Neural crest cell (in vitro differentiated cells): Measurements from ENCODE around the gene ZEB2. TPM values are rescaled to one million over a fixed set of nuclear protein-coding genes. Genes with fewer than 3 reads are reported as not detected.
A peak's percentile ranks its signal among the peaks of the same experiment; 100 is the strongest.

Experiments used
- DNase-seq: peaks from one replicate; pipeline ENCODE4 v3.0.0; 2021; ENCODE audit warnings: low read depth, mixed read lengths, low spot score
- H3K27ac Mint-ChIP-seq: one replicate; pipeline ENCODE4 v1.8.0; 2021; ENCODE audit warnings: mild to moderate bottlenecking, mixed read lengths; ENCODE audit not compliant: unreplicated experiment
- H3K27me3 Mint-ChIP-seq: 2 replicates; pipeline ENCODE4 v1.8.0; 2021; ENCODE audit warnings: low read depth, mild to moderate bottlenecking, mixed read lengths
- H3K36me3 Mint-ChIP-seq: 2 replicates; pipeline ENCODE4 v1.8.0; 2021; ENCODE audit warnings: low read depth, mild to moderate bottlenecking, mixed read lengths
- H3K4me1 Mint-ChIP-seq: 2 replicates; pipeline ENCODE4 v1.8.0; 2021; ENCODE audit warnings: mixed read lengths
- H3K4me3 Mint-ChIP-seq: one replicate; pipeline ENCODE4 v1.8.0; 2021; ENCODE audit warnings: mild to moderate bottlenecking, mixed read lengths
- H3K9me3 Mint-ChIP-seq: 2 replicates; pipeline ENCODE4 v1.8.0; 2021; ENCODE audit warnings: mixed read lengths
- total RNA-seq: library from RNA; stranded (reverse); gene quantifications from 2 replicates; pipeline ENCODE4 v1.2.1, GENCODE V29; 2021
- TF ChIP-seq, protein P1 (sequence below): fragments of 200-600 bp; sonication (generic); conservative IDR thresholded peaks from 2 replicates; pipeline ENCODE4 v1.5.0; 2021; ENCODE audit warnings: antibody characterized with exemption, mild to moderate bottlenecking

Gene ZEB2
- total RNA-seq, 1 donor from 2014 or later: 192 TPM

GRCh38 chr2:144559242-144559641, 39.3 kb upstream of the ZEB2 start:
- no peak for DNase-seq
- Mint-ChIP-seq H3K27ac (no peak overlapping the region), H3K27me3 (no peaks in the 10 kb centered on the region), H3K36me3 (no peaks in the 10 kb centered on the region), H3K9me3 (peaks cover 9% of the 10 kb centered on the region), H3K4me3 (no peak overlapping the region), H3K4me1 (peaks cover 18% of the 10 kb centered on the region)
- TF ChIP-seq, protein P1, sequence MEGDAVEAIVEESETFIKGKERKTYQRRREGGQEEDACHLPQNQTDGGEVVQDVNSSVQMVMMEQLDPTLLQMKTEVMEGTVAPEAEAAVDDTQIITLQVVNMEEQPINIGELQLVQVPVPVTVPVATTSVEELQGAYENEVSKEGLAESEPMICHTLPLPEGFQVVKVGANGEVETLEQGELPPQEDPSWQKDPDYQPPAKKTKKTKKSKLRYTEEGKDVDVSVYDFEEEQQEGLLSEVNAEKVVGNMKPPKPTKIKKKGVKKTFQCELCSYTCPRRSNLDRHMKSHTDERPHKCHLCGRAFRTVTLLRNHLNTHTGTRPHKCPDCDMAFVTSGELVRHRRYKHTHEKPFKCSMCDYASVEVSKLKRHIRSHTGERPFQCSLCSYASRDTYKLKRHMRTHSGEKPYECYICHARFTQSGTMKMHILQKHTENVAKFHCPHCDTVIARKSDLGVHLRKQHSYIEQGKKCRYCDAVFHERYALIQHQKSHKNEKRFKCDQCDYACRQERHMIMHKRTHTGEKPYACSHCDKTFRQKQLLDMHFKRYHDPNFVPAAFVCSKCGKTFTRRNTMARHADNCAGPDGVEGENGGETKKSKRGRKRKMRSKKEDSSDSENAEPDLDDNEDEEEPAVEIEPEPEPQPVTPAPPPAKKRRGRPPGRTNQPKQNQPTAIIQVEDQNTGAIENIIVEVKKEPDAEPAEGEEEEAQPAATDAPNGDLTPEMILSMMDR: no peak

GRCh38 chr2:144554492-144555210, 34.7 kb upstream of the ZEB2 start:
- no peaks in the 10 kb centered on the region for H3K27me3 Mint-ChIP-seq
- peaks cover 1% of the 10 kb centered on the region for H3K9me3 Mint-ChIP-seq
- no peaks in the 10 kb centered on the region for H3K36me3 Mint-ChIP-seq
- H3K27ac Mint-ChIP-seq: no peak overlapping the region
- peaks cover 24% of the 10 kb centered on the region for H3K4me1 Mint-ChIP-seq
- H3K4me3 Mint-ChIP-seq: no peak overlapping the region
- TF ChIP-seq, protein P1: no peak
- DNase-seq: no peak

GRCh38 chr2:144553379-144553778, 33.5 kb upstream of the ZEB2 start:
- no peak for DNase-seq
- Mint-ChIP-seq H3K36me3 (no peaks in the 10 kb centered on the region), H3K27ac (no peak overlapping the region), H3K27me3 (no peaks in the 10 kb centered on the region), H3K4me3 (no peak overlapping the region), H3K4me1 (peaks cover 19% of the 10 kb centered on the region), H3K9me3 (no peaks in the 10 kb centered on the region)
- TF ChIP-seq, protein P1: no peak

GRCh38 chr2:144552821-144553220, 32.9 kb upstream of the ZEB2 start:
- H3K36me3 Mint-ChIP-seq: no peaks in the 10 kb centered on the region
- no peak overlapping the region for H3K27ac Mint-ChIP-seq
- no peaks in the 10 kb centered on the region for H3K9me3 Mint-ChIP-seq
- TF ChIP-seq, protein P1: no peak
- H3K4me3 Mint-ChIP-seq: no peak overlapping the region
- H3K4me1 Mint-ChIP-seq: peaks cover 24% of the 10 kb centered on the region
- no peak for DNase-seq
- no peaks in the 10 kb centered on the region for H3K27me3 Mint-ChIP-seq

DNA sequence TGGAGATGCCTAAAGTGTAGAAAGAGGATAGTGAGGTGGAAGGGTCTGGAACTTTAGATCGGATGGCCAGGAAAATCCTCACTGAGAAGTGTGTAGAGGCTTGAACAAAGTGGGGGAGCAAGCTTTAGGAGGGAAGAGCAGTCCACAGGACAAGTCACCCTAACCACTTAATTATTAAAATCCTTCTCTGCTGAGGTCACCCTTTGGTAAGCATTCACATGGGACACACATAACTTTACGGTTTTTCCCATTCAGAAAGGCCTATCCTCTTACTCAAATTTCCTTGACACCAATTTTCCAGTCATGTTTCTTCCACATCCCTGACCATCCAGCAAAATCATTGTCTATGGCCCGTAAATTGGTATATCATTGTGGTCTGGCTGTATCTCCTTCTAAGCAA, 31.0 kb upstream of the ZEB2 start:
- no peaks in the 10 kb centered on the region for H3K27me3 Mint-ChIP-seq
- peak overlapping the region; percentile 58 for H3K27ac Mint-ChIP-seq
- peaks cover 31% of the 10 kb centered on the region for H3K4me1 Mint-ChIP-seq
- TF ChIP-seq, protein P1: no peak
- no peaks in the 10 kb centered on the region for H3K9me3 Mint-ChIP-seq
- H3K36me3 Mint-ChIP-seq: no peaks in the 10 kb centered on the region
- H3K4me3 Mint-ChIP-seq: no peak overlapping the region
- no peak for DNase-seq
